HG03095 (cell line): ENCODE results near the gene NPDC1.

Experiments used
- ATAC-seq: cut with Tn5 transposase; IDR thresholded peaks from one replicate; pipeline ENCODE4 v1.9.1; 2021; ENCODE audit warnings: moderate library complexity; ENCODE audit not compliant: unreplicated experiment

Gene NPDC1

GRCh38 chr9:137028263-137029057, 17.5 kb downstream of the NPDC1 start:
- ATAC-seq, result no peak

GRCh38 chr9:137027369-137028262, 18.4 kb downstream of the NPDC1 start, which contains the start of gene ABCA2:
TSS of gene ABCA2 (minus strand) at chr9:137028237. CDS start at chr9:137028140, 97 bp downstream.
- ATAC-seq, result no peak

- no peak for ATAC-seq
Observed at GRCh38 chr9:137026828-137027227, 19.1 kb downstream of the NPDC1 start.

- ATAC-seq, result no peak
Observed at GRCh38 chr9:137026384-137026783, 19.6 kb downstream of the NPDC1 start.

GRCh38 chr9:137025517-137025966, 20.4 kb downstream of the NPDC1 start:
- ATAC-seq, result no peak

GRCh38 chr9:137023583-137023991, 22.4 kb downstream of the NPDC1 start:
- no peak for ATAC-seq

- ATAC-seq, result no peak
Observed at GRCh38 chr9:137023157-137023556, 22.8 kb downstream of the NPDC1 start.

GRCh38 chr9:137022662-137023008, 23.3 kb downstream of the NPDC1 start:
- ATAC-seq, result no peak

- no peak for ATAC-seq
Observed at GRCh38 chr9:137021979-137022661, 23.9 kb downstream of the NPDC1 start.

- no peak for ATAC-seq
Observed at GRCh38 chr9:137021568-137021978, 24.4 kb downstream of the NPDC1 start.

- ATAC-seq, result no peak
Observed at GRCh38 chr9:137020771-137021567, 25.0 kb downstream of the NPDC1 start.

GRCh38 chr9:137019891-137020683, 25.9 kb downstream of the NPDC1 start:
- ATAC-seq, result no peak

GRCh38 chr9:137018761-137019559, 27.0 kb downstream of the NPDC1 start:
- ATAC-seq, result no peak

- ATAC-seq, result no peak
Observed at GRCh38 chr9:137017791-137018497, 28.0 kb downstream of the NPDC1 start.

- no peak for ATAC-seq
Observed at GRCh38 chr9:137017071-137017470, 28.9 kb downstream of the NPDC1 start.

- ATAC-seq, result no peak
Observed at GRCh38 chr9:137016436-137016835, 29.5 kb downstream of the NPDC1 start.

GRCh38 chr9:137015976-137016375, 30.0 kb downstream of the NPDC1 start:
- ATAC-seq, result no peak

GRCh38 chr9:137015540-137015930, 30.4 kb downstream of the NPDC1 start:
- ATAC-seq, result no peak
